ENCODE measurements around the gene SLC7A1. TPM values are rescaled to one million over a fixed set of nuclear protein-coding genes. Genes with fewer than 3 reads are reported as not detected.

SLC7A1 gene
- total and polyA plus RNA-seq, 2 donors (not counting 3 experiments of a cell fraction or from before 2014, with no cell fraction given), result 21.0 to 79.3 TPM

DNA sequence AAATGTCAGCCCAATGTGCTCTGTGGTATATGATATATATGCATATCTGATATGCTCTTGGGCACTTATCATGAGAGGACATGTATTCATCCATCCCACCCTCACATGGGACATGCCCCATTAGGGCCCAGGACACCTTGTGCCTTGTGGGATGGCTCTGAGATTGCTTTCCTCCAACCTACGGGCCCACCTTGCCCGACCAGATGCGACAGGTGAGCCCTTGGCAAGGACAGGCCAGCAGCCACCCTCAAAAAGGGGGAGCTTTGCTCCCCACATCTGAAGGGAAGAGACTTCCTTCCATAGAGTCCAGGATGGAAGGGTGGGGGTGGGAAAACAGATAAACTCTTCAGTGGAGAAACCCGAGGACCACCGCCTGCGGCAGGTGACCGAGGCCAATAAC lies 58.6 kb downstream of the SLC7A1 start:
- H3K4me2 ChIP-seq (ENCODE audit: insufficient read depth, low read length), result no peak overlapping the region
- TF ChIP-seq MYC (IDR thresholded peaks at IDR 0.05; ENCODE audit: low read depth, low read length), result no peak
- TF ChIP-seq, protein P1, sequence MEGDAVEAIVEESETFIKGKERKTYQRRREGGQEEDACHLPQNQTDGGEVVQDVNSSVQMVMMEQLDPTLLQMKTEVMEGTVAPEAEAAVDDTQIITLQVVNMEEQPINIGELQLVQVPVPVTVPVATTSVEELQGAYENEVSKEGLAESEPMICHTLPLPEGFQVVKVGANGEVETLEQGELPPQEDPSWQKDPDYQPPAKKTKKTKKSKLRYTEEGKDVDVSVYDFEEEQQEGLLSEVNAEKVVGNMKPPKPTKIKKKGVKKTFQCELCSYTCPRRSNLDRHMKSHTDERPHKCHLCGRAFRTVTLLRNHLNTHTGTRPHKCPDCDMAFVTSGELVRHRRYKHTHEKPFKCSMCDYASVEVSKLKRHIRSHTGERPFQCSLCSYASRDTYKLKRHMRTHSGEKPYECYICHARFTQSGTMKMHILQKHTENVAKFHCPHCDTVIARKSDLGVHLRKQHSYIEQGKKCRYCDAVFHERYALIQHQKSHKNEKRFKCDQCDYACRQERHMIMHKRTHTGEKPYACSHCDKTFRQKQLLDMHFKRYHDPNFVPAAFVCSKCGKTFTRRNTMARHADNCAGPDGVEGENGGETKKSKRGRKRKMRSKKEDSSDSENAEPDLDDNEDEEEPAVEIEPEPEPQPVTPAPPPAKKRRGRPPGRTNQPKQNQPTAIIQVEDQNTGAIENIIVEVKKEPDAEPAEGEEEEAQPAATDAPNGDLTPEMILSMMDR (IDR thresholded peaks at IDR 0.05; ENCODE audit: extremely low read depth in 1 of 2, insufficient read depth in 1 of 2, low read depth in 1 of 2, low read length in 2 of 2), result no peak
- TF ChIP-seq, protein P2, sequence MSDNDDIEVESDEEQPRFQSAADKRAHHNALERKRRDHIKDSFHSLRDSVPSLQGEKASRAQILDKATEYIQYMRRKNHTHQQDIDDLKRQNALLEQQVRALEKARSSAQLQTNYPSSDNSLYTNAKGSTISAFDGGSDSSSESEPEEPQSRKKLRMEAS (IDR thresholded peaks at IDR 0.05; ENCODE audit: insufficient read depth, insufficient read length), result no peak
- no peak for TF ChIP-seq JUN (IDR thresholded peaks at IDR 0.05; ENCODE audit: borderline replicate concordance, insufficient read depth, insufficient read length, low read depth)
- no peak for TF ChIP-seq EZH2 (IDR thresholded peaks at IDR 0.05; ENCODE audit: borderline replicate concordance, low read depth, low read length, severe bottlenecking)
- no peak for TF ChIP-seq POLR2AphosphoS5 (IDR thresholded peaks at IDR 0.05; ENCODE audit: insufficient read depth, low read depth, low read length)
- TF ChIP-seq POLR2A (IDR thresholded peaks at IDR 0.05; ENCODE audit: low read depth, low read length), result no peak
- no peak for TF ChIP-seq GATA2 (IDR thresholded peaks at IDR 0.05; ENCODE audit: insufficient read depth, insufficient read length, low read depth, low read length)
- TF ChIP-seq FOS (IDR thresholded peaks at IDR 0.05; ENCODE audit: borderline replicate concordance, insufficient read depth, low read length), result no peak
- ChIA-PET POLR2A (no interaction called here), CTCF (interaction anchor here (1.5 kb wide), 2 partner anchors 29 to 65 kb away, joined by 3 to 7 read pairs; no protein-coding TSS in a partner anchor)
- no peak overlapping the region for H2AFZ ChIP-seq (ENCODE audit: low read depth, low read length)
- BruUV-seq (replicated peaks), result no TSS peak
- peaks cover 9 to 13% of the 10 kb centered on the region in 2 experiments for H3K36me3 ChIP-seq (ENCODE audit: control insufficient read depth in 2 of 2, extremely low read depth in 1 of 2, insufficient read depth in 2 of 2, low read length in 2 of 2)
- DNase-seq (ENCODE audit: low read depth, low spot score), result no peak
- H3K4me1 ChIP-seq (ENCODE audit: control insufficient read depth, extremely low read depth, insufficient read depth, low read length), result peaks cover 21% of the 10 kb centered on the region
- H3K79me2 ChIP-seq (ENCODE audit: control insufficient read depth, insufficient read depth, low read length), result peaks cover 48% of the 10 kb centered on the region
- no peaks in the 10 kb centered on the region for H3K9me1 ChIP-seq (replicated peaks; ENCODE audit: control insufficient read depth, extremely low read depth, insufficient read depth, low read length)
- H3K27ac ChIP-seq (ENCODE audit: insufficient read depth, low read depth, low read length), result no peak overlapping the region
- FAIRE-seq, result no peak
- intact Hi-C loops (cut with micrococcal nuclease), result no loop called here
- H4K20me1 ChIP-seq (replicated peaks; ENCODE audit: control insufficient read depth, extremely low read depth, insufficient read depth, low read length), result no peaks in the 10 kb centered on the region
- H3K4me3 ChIP-seq (replicated peaks in 1 of 3; ENCODE audit: insufficient read depth in 1 of 3, low read depth in 1 of 3, low read length in 3 of 3), result no peak overlapping the region
- H3K27me3 ChIP-seq (ENCODE audit: control insufficient read depth in 2 of 2, insufficient read depth in 2 of 2, low read length in 2 of 2), result no peaks in the 10 kb centered on the region
- H3K9ac ChIP-seq (replicated peaks; ENCODE audit: extremely low read depth, insufficient read depth, low read length), result no peak overlapping the region
- dilution Hi-C loops (cut with MboI; ENCODE audit: extremely low pct_ligation_motif_present, low sequenced_read_pairs), result no loop called here
- H3K9me3 ChIP-seq (replicated peaks; ENCODE audit: control insufficient read depth, insufficient read depth, low read length), result no peaks in the 10 kb centered on the region

Data from endothelial cell of umbilical vein (primary cell).